ENCODE data around the gene EP400.

DNA sequence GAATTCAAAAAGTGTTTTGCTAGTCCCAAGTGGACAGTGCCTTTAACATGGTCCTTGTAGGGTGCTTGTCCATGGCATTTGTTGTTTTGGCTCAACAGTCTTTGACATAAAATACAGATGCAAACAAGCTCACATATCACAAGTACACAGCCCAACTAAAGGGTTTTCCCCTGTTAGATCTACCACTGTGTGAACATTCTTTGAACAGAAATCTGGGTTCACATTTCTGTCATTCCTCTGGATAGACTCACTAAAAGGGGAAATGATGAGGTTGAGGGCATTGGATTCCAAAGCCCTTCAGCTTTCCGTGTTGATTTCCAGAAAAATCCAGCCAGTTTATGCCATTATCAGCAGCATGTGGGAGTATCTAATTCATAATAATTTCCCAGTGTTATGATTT is 54.1 kb downstream of the EP400 start:
- TF ChIP-seq SP1 (CRISPR knock-in tag; IDR thresholded peaks at IDR 0.05) = no peak
- no peak for TF ChIP-seq ZNF146 (CRISPR knock-in tag; IDR thresholded peaks at IDR 0.05; ENCODE audit: unreplicated experiment)
- TF ChIP-seq FOXO4 (CRISPR knock-in tag; IDR thresholded peaks at IDR 0.05) = no peak
- no peak for TF ChIP-seq TSHZ1 (CRISPR knock-in tag; IDR thresholded peaks at IDR 0.05)
- TF ChIP-seq RB1 (IDR thresholded peaks at IDR 0.05; ENCODE audit: low read depth) = no peak
- no peak for TF ChIP-seq JUND (IDR thresholded peaks at IDR 0.05; ENCODE audit: borderline replicate concordance, low read depth, low read length)
- TF ChIP-seq JUND (tag; IDR thresholded peaks at IDR 0.05; ENCODE audit: borderline replicate concordance, low read depth, low read length) = no peak
- TF ChIP-seq FOS (IDR thresholded peaks at IDR 0.05; ENCODE audit: extremely low read depth, insufficient read length) = no peak
